ENCODE data around the gene GAPDHS. TPM values are rescaled to one million over a fixed set of nuclear protein-coding genes. Genes with fewer than 3 reads are reported as not detected.

GAPDHS gene
- total and polyA plus RNA-seq, 2 of the 13 experiments (the other 11 are each of a cell fraction or from before 2014, with no cell fraction given) = not detected

DNA sequence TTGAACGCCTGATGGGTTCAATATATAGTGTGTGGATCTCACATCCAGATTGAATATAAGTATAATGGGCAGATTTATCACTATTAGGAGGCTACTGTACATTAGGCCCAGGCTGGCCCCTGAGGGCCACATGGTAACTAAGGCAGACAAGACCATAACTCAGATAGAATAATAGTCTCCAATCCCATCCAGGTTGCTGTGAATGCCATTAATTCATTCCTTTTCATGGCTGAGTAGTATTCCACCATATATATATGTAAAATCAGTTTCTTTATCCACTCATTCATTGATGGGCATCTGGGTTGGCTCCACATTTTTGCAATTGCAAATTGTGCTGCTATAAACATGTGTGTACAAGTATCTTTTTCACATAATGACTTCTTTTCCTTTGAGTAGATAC is 44.7 kb downstream of the GAPDHS start:
- ATAC-seq = no peak
- in situ Hi-C loops (cut with HindIII; ENCODE audit: extremely low pct_ligation_motif_present, low pct_unique_long_range_greater_than_20kb) = no loop called here
- H3K9me3 ChIP-seq (ENCODE audit: low read length) = peaks cover 19% of the 10 kb centered on the region

More for the DNA sequence above, 44.7 kb downstream of the GAPDHS start:
- Histone ChIP-seq H3K9ac (ENCODE audit: insufficient read depth, low read depth, low read length) (no peak overlapping the region), H3K4me3 (replicated peaks in 1 of 3; ENCODE audit: insufficient read depth in 1 of 3, low read depth in 2 of 3, low read length in 3 of 3) (no peak overlapping the region), H3K4me2 (ENCODE audit: low read depth, low read length) (no peak overlapping the region), H3K36me3 (replicated peaks in 1 of 2; ENCODE audit: control insufficient read depth in 1 of 2, insufficient read depth in 2 of 2, low read length in 2 of 2) (no peaks in the 10 kb centered on the region), H3K27me3 (ENCODE audit: control insufficient read depth in 1 of 2, insufficient read depth in 2 of 2, low read length in 2 of 2) (no peaks in the 10 kb centered on the region), H3K27ac (ENCODE audit: extremely low read length, insufficient read depth, low read length) (no peak overlapping the region), H4K20me1 (ENCODE audit: insufficient read depth, low read length) (no peaks in the 10 kb centered on the region), H2AFZ (ENCODE audit: low read length) (no peak overlapping the region), H3K4me1 (ENCODE audit: insufficient read depth, low read length) (no peaks in the 10 kb centered on the region), H3K79me2 (ENCODE audit: insufficient read depth, low read length) (no peaks in the 10 kb centered on the region)
- DNase-seq (ENCODE audit: low spot score) = no peak
- FAIRE-seq = no peak
- ChIA-PET POLR2A (no interaction called here), CTCF (ENCODE audit: low intra/inter-chr PET ratio, low total read pairs) (no interaction called here)
- TF ChIP-seq PITX1 (CRISPR knock-in tag; IDR thresholded peaks at IDR 0.05) = no peak
- no peak for TF ChIP-seq ZNF75D (CRISPR knock-in tag; IDR thresholded peaks at IDR 0.05; ENCODE audit: borderline replicate concordance)
- no peak for TF ChIP-seq ZNF138 (CRISPR knock-in tag; IDR thresholded peaks at IDR 0.05; ENCODE audit: low read depth)
- TF ChIP-seq, protein P1, sequence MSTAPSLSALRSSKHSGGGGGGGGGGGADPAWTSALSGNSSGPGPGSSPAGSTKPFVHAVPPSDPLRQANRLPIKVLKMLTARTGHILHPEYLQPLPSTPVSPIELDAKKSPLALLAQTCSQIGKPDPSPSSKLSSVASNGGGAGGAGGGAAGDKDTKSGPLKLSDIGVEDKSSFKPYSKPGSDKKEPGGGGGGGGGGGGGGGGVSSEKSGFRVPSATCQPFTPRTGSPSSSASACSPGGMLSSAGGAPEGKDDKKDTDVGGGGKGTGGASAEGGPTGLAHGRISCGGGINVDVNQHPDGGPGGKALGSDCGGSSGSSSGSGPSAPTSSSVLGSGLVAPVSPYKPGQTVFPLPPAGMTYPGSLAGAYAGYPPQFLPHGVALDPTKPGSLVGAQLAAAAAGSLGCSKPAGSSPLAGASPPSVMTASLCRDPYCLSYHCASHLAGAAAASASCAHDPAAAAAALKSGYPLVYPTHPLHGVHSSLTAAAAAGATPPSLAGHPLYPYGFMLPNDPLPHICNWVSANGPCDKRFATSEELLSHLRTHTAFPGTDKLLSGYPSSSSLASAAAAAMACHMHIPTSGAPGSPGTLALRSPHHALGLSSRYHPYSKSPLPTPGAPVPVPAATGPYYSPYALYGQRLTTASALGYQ (CRISPR knock-in tag; IDR thresholded peaks at IDR 0.05) = no peak
- TF ChIP-seq PHF5A (CRISPR knock-in tag; IDR thresholded peaks at IDR 0.05; ENCODE audit: low read depth, unreplicated experiment) = no peak
- TF ChIP-seq, protein P2, sequence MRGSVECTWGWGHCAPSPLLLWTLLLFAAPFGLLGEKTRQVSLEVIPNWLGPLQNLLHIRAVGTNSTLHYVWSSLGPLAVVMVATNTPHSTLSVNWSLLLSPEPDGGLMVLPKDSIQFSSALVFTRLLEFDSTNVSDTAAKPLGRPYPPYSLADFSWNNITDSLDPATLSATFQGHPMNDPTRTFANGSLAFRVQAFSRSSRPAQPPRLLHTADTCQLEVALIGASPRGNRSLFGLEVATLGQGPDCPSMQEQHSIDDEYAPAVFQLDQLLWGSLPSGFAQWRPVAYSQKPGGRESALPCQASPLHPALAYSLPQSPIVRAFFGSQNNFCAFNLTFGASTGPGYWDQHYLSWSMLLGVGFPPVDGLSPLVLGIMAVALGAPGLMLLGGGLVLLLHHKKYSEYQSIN (CRISPR knock-in tag; IDR thresholded peaks at IDR 0.05; ENCODE audit: borderline replicate concordance) = no peak
- TF ChIP-seq RAD51 (IDR thresholded peaks at IDR 0.05; ENCODE audit: borderline replicate concordance) = no peak
- TF ChIP-seq NFE2L2 (IDR thresholded peaks at IDR 0.05; ENCODE audit: low read length) = no peak
- TF ChIP-seq ZNF564 (CRISPR knock-in tag; IDR thresholded peaks at IDR 0.05) = no peak
- TF ChIP-seq ZBTB21 (CRISPR knock-in tag; IDR thresholded peaks at IDR 0.05) = no peak
- TF ChIP-seq, protein P3, sequence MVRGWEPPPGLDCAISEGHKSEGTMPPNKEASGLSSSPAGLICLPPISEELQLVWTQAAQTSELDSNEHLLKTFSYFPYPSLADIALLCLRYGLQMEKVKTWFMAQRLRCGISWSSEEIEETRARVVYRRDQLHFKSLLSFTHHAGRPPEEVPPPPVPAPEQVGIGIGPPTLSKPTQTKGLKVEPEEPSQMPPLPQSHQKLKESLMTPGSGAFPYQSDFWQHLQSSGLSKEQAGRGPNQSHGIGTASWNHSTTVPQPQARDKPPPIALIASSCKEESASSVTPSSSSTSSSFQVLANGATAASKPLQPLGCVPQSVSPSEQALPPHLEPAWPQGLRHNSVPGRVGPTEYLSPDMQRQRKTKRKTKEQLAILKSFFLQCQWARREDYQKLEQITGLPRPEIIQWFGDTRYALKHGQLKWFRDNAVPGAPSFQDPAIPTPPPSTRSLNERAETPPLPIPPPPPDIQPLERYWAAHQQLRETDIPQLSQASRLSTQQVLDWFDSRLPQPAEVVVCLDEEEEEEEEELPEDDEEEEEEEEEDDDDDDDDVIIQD (CRISPR knock-in tag; IDR thresholded peaks at IDR 0.05; ENCODE audit: low read depth) = no peak
- TF ChIP-seq MLLT10 (CRISPR knock-in tag; IDR thresholded peaks at IDR 0.05) = no peak
- TF ChIP-seq ZFP62 (CRISPR knock-in tag; IDR thresholded peaks at IDR 0.05) = no peak
- TF ChIP-seq JUNB (CRISPR knock-in tag; IDR thresholded peaks at IDR 0.05; ENCODE audit: borderline replicate concordance) = no peak
- TF ChIP-seq CENPT (CRISPR knock-in tag; IDR thresholded peaks at IDR 0.05; ENCODE audit: low read depth) = no peak
- no peak for TF ChIP-seq ZNF773 (CRISPR knock-in tag; IDR thresholded peaks at IDR 0.05; ENCODE audit: borderline replicate concordance)
- TF ChIP-seq, protein P4, sequence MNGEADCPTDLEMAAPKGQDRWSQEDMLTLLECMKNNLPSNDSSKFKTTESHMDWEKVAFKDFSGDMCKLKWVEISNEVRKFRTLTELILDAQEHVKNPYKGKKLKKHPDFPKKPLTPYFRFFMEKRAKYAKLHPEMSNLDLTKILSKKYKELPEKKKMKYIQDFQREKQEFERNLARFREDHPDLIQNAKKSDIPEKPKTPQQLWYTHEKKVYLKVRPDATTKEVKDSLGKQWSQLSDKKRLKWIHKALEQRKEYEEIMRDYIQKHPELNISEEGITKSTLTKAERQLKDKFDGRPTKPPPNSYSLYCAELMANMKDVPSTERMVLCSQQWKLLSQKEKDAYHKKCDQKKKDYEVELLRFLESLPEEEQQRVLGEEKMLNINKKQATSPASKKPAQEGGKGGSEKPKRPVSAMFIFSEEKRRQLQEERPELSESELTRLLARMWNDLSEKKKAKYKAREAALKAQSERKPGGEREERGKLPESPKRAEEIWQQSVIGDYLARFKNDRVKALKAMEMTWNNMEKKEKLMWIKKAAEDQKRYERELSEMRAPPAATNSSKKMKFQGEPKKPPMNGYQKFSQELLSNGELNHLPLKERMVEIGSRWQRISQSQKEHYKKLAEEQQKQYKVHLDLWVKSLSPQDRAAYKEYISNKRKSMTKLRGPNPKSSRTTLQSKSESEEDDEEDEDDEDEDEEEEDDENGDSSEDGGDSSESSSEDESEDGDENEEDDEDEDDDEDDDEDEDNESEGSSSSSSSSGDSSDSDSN (CRISPR knock-in tag; IDR thresholded peaks at IDR 0.05) = no peak
- no peak for TF ChIP-seq ZNF253 (CRISPR knock-in tag; IDR thresholded peaks at IDR 0.05; ENCODE audit: borderline replicate concordance)
- 55% methylated on average over 1 of the region's 1 CpG for WGBS (ENCODE audit: low lambda C conversion rate)
- BruUV-seq (replicated peaks) = no TSS peak
- intact Hi-C loops (cut with micrococcal nuclease; ENCODE audit: unreplicated experiment) = no loop called here
